K562 (cell line): ENCODE measurements around the gene GATAD2B. TPM values are rescaled to one million over a fixed set of nuclear protein-coding genes. Genes with fewer than 3 reads are reported as not detected.

ENCODE experiments used
- ATAC-seq: fragments of 200-7000 bp; cut with Tn5 transposase; 3 replicates; pipeline ENCODE4 v1.9.1; 2020; ENCODE audit warnings: moderate library complexity
- BruUV-seq: library from RNA; stranded (reverse); fragments of 400-500 nt; replicated peaks from 2 replicates; lab custom pipeline; 2021; lab: Mats Ljungman, UMichigan
- CTCF ChIA-PET: fragments of 300-600 bp; formaldehyde crosslinking; extraction: SDS; loops from one replicate; lab custom pipeline; 2021; ENCODE audit warnings: low intra/inter-chr PET ratio; lab: Yijun Ruan, JAX
- POLR2A ChIA-PET: fragments of 300-600, 350-650 bp; sonication (Branson Sonifier 250); formaldehyde crosslinking; extraction: SDS; loops from one replicate; lab custom pipeline; 2021; ENCODE audit warnings: antibody characterized with exemption, inconsistent platforms; lab: Yijun Ruan, JAX
- DNase-seq, 4 experiments: peaks; one replicate each; pipeline versions ENCODE4 v3.0.0 to v3.0.0-alpha.2; 2011 to 2018; ENCODE audit warnings: low spot score in 3 of 4, mixed read lengths in 3 of 4; ENCODE audit errors: extremely low read depth in 1 of 4
- FAIRE-seq: peaks from 2 replicates; lab custom pipeline; 2011; peaks lifted over from hg19 to GRCh38; lab: Jason Lieb, UNC
- H2AFZ ChIP-seq: 2 replicates; pipeline ENCODE4 v1.6.0; 2011; ENCODE audit warnings: low read depth, low read length, control low read depth, inconsistent platforms
- H3K27ac ChIP-seq: fragments of 200-600 bp; 3 replicates; pipeline ENCODE4 v1.8.0; 2011; ENCODE audit warnings: low read depth, mild to moderate bottlenecking, control low read depth, inconsistent platforms, low read length, moderate library complexity, mixed read lengths; ENCODE audit errors: extremely low read depth
- H3K27me3 ChIP-seq, 2 experiments: fragments of 300-600 bp in 1 of 2; 2 replicates in 1 of 2; 3 replicates in 1 of 2; pipeline versions ENCODE4 v1.6.0 to v1.8.0; 2011; ENCODE audit warnings: inconsistent platforms in 2 of 2, low read length in 2 of 2, mild to moderate bottlenecking in 1 of 2, mixed read lengths in 1 of 2, moderate library complexity in 1 of 2; ENCODE audit not compliant: control insufficient read depth in 2 of 2, insufficient read depth in 2 of 2
- H3K36me3 ChIP-seq: fragments of 300-600 bp; 3 replicates; pipeline ENCODE4 v1.8.0; 2011; ENCODE audit warnings: mild to moderate bottlenecking, low read length, inconsistent platforms; ENCODE audit not compliant: control insufficient read depth, insufficient read depth
- H3K4me1 ChIP-seq, 2 experiments: fragments of 200-600 bp in 1 of 2; replicated peaks in 1 of 2; 2 replicates in 1 of 2; 3 replicates in 1 of 2; pipeline versions ENCODE4 v1.5.1 to v1.8.0; 2011; ENCODE audit warnings: inconsistent platforms in 2 of 2, low read length in 2 of 2, mild to moderate bottlenecking in 1 of 2, mixed read lengths in 1 of 2, moderate library complexity in 1 of 2; ENCODE audit not compliant: control insufficient read depth in 2 of 2, insufficient read depth in 2 of 2
- H3K4me2 ChIP-seq: 2 replicates; pipeline ENCODE4 v1.6.1; 2011; ENCODE audit warnings: low read length, control low read depth, inconsistent platforms, mixed read lengths; ENCODE audit not compliant: insufficient read depth
- H3K4me3 ChIP-seq: fragments of 200-600 bp; sonication (generic), shearing (Covaris generic); 2 replicates; pipeline ENCODE4 v1.5.1; 2016; ENCODE audit warnings: control low read depth, inconsistent platforms
- H3K79me2 ChIP-seq: fragments of 200-600 bp; 3 replicates; pipeline ENCODE4 v1.8.0; 2011; ENCODE audit warnings: low read length, inconsistent platforms; ENCODE audit not compliant: control insufficient read depth, insufficient read depth
- H3K9ac ChIP-seq, 2 experiments: 2 replicates each; pipeline versions ENCODE4 v1.6.0 to v1.6.1; 2011; ENCODE audit warnings: low read depth in 2 of 2, low read length in 2 of 2, control low read depth in 1 of 2, inconsistent platforms in 1 of 2, mild to moderate bottlenecking in 1 of 2, mixed read lengths in 1 of 2; ENCODE audit not compliant: insufficient read depth in 1 of 2
- H3K9me1 ChIP-seq: one replicate; pipeline ENCODE4 v1.6.0; 2011; ENCODE audit warnings: inconsistent platforms, mild to moderate bottlenecking, low read length, moderate library complexity; ENCODE audit not compliant: control insufficient read depth, insufficient read depth
- H3K9me3 ChIP-seq: replicated peaks from 2 replicates; pipeline ENCODE4 v1.5.1; 2011; ENCODE audit warnings: low read depth, low read length, inconsistent platforms; ENCODE audit not compliant: control insufficient read depth, insufficient read depth
- H4K20me1 ChIP-seq: replicated peaks from 2 replicates; pipeline ENCODE4 v1.6.1; 2011; ENCODE audit warnings: low read length, inconsistent platforms, mixed read lengths; ENCODE audit not compliant: control insufficient read depth, insufficient read depth
- NFXL1 ChIP-seq: fragments of 450-650 bp; formaldehyde crosslinking; IDR thresholded peaks from 2 replicates; pipeline ENCODE4 v1.4.0; 2021; ENCODE audit warnings: mild to moderate bottlenecking
- POLR2G ChIP-seq: fragments of 200-400 bp; formaldehyde crosslinking; IDR thresholded peaks from 2 replicates; pipeline ENCODE4 v1.6.1; 2017; ENCODE audit warnings: low read depth, mild to moderate bottlenecking, antibody characterized with exemption, low read length, moderate library complexity
- PTBP1 ChIP-seq: fragments of 200-400 bp; formaldehyde crosslinking; IDR thresholded peaks from 2 replicates; pipeline ENCODE4 v1.6.1; 2017; ENCODE audit warnings: low read depth, low read length
- RBFOX2 ChIP-seq: fragments of 200-400 bp; formaldehyde crosslinking; IDR thresholded peaks from 2 replicates; pipeline ENCODE4 v1.6.1; 2017; ENCODE audit warnings: low read depth, mild to moderate bottlenecking, low read length, moderate library complexity
- RBM14 ChIP-seq: fragments of 200-400 bp; formaldehyde crosslinking; IDR thresholded peaks from 2 replicates; pipeline ENCODE4 v1.6.1; 2018; ENCODE audit warnings: low read depth, mild to moderate bottlenecking, low read length, moderate library complexity, borderline replicate concordance; ENCODE audit not compliant: insufficient read depth
- SRSF3 ChIP-seq: fragments of 200-400 bp; formaldehyde crosslinking; IDR thresholded peaks from 2 replicates; pipeline ENCODE4 v1.6.1; 2016; ENCODE audit warnings: mild to moderate bottlenecking, low read length, moderate library complexity; ENCODE audit not compliant: insufficient read depth
- WGBS: fragments of 100-300 bp; shearing (Covaris generic); methylation state at CpG from one replicate; pipeline ENCODE4 v1.1.6; 2016; ENCODE audit warnings: low coverage, mixed read lengths; ENCODE audit not compliant: insufficient coverage; ENCODE audit errors: missing lambda C conversion rate; 5-methylcytosine and 5-hydroxymethylcytosine counted together
- in situ Hi-C: fragments of 300-500 bp; cut with MboI; formaldehyde crosslinking; loops from 4 replicates; pipeline ENCODE4 v1.15.0; 2018; ENCODE audit warnings: inconsistent platforms, mixed read lengths
- intact Hi-C: fragments of 100-400 bp; cut with micrococcal nuclease; formaldehyde crosslinking; loops from 2 replicates; pipeline ENCODE4 v1.14.2; 2022
- polyA plus RNA-seq, 8 experiments: library from polyadenylated mRNA; depleted of rRNA in 4 of 8; stranded (reverse) in 5 of 8; unstranded in 3 of 8; fragments of >200 nt; fragmentation: Nextera tagmentation in 2 of 8; fragmentation: Illumina TruSeq in 1 of 8; extraction: Ambion mirVana in 2 of 8; extraction: Trizol in 1 of 8; gene quantifications; 2 replicates each; pipeline versions ENCODE4 v1.2.1 to v1.2.3, GENCODE V29; 2011 to 2014; ENCODE audit warnings: inconsistent platforms in 1 of 8, missing spikeins in 1 of 8
- total RNA-seq, 7 experiments: library from RNA; depleted of rRNA in 6 of 7; stranded (reverse); fragments of >200 nt in 6 of 7; fragmentation: Illumina TruSeq in 2 of 7; extraction: Trizol in 2 of 7; gene quantifications; 2 replicates each; pipeline versions ENCODE4 v1.2.1 to v1.2.3, GENCODE V29; 2011 to 2021; ENCODE audit warnings: low replicate concordance in 1 of 7
- TF ChIP-seq, protein P1 (sequence below): sonication (generic); formaldehyde crosslinking; IDR thresholded peaks from 2 replicates; pipeline ENCODE4 v1.8.1; 2023; ENCODE audit warnings: mild to moderate bottlenecking, missing genetic modification reagents
- TF ChIP-seq, protein P2 (sequence below): fragments of 450-650 bp; IDR thresholded peaks from 2 replicates; pipeline ENCODE4 v1.6.1; 2018; ENCODE audit not compliant: partially characterized antibody

The GATAD2B gene
- total and polyA plus RNA-seq, 9 of the 15 experiments (the other 6 are each of a cell fraction or from before 2014, with no cell fraction given) = 1.5 to 40.2 (median 4.9) TPM

DNA sequence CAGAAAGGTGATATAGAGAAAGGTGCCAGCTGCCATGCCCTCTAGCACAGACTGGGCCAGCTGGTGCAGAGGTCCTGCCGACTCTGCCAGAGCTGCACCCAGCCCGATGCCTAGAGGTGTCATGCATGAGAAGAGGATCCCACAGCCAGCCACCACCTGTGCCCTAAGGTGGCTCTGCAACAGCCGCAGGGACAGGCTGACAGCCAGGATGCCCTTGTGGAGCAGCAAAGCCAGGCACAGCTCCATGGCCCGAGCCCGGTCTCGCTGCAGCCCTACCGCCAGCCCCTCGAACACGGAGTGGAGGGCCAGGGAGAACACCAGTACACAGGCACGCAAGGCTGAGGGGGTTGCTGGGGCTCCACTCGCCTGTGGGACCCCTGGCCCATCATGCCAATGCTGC is 37.4 kb upstream of the GATAD2B start:
- intact Hi-C loops = no loop called here
- FAIRE-seq (no peak), ATAC-seq (no peak), DNase-seq (no peak)
- Histone ChIP-seq H3K79me2 (peaks cover 69% of the 10 kb centered on the region), H3K4me3 (no peak overlapping the region), H3K4me1 (peaks cover 30 to 37% of the 10 kb centered on the region in 2 experiments), H2AFZ (no peak overlapping the region), H4K20me1 (peaks cover 9% of the 10 kb centered on the region; the same call in 1 of the 2 replicates), H3K9ac (peak overlapping the region in 1 of 2 experiments; percentile 46; a peak in 1 of 4 replicates), H3K27me3 (no peaks in the 10 kb centered on the region), H3K27ac (no peak overlapping the region), H3K4me2 (no peak overlapping the region; the same call in 1 of the 2 replicates), H3K36me3 (peaks cover 28% of the 10 kb centered on the region; the same call in 2 of the 3 replicates), H3K9me1 (no peaks in the 10 kb centered on the region)
- in situ Hi-C loops = no loop called here
- POLR2A ChIA-PET = interaction anchor here (1.1 to 4.9 kb wide), 6 partner anchors 13 to 37 kb away, joined by 4 to 39 read pairs (median 10); partner anchors contain the start of genes DENND4B, GATAD2B, JTB and RPS27
- CTCF ChIA-PET = no interaction called here
- no TSS peak for BruUV-seq
- WGBS = 89% methylated on average over 11 of the region's 11 CpGs
- 0 out of 2 replicates have a peak, but pooled peaks have one; percentile 21 for TF ChIP-seq POLR2G
- no peak for TF ChIP-seq RBM14
- TF ChIP-seq RBFOX2 = peak; percentile 38
- TF ChIP-seq, all 486 proteins: peak for 2
- no peaks in the 10 kb centered on the region for H3K9me3 ChIP-seq

DNA sequence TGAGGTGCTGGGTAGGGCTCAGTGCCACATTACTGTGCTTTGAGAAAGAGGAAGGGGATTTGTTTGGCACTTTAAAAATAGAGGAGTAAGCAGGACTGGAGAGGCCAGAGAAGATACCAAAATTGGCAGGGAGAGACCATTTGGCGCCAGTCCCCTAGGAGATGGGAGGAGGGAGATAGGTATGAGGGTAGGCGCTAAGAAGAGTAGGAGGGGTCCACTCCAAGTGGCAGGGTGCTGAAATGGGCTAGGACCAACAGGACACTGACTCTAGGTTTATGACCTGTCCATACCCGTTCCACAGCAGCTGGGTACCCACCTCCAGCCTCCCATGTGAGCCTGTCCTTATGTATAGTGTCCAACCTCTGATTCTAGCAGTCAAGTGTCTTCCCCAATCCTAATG is 36.7 kb upstream of the GATAD2B start:
- in situ Hi-C loops (no loop called here), intact Hi-C loops (no loop called here)
- POLR2A ChIA-PET = interaction anchor here (1.1 to 4.9 kb wide), 7 partner anchors 8 to 36 kb away, joined by 3 to 39 read pairs (median 12); partner anchors contain the start of genes CREB3L4, DENND4B, GATAD2B and RPS27
- Histone ChIP-seq H3K4me2 (no peak overlapping the region), H3K4me1 (peaks cover 30 to 33% of the 10 kb centered on the region in 2 experiments), H3K36me3 (peaks cover 32% of the 10 kb centered on the region; the same call in 2 of the 3 replicates), H3K4me3 (no peak overlapping the region), H3K9ac (no peak overlapping the region), H4K20me1 (peaks cover 9% of the 10 kb centered on the region; the same call in 1 of the 2 replicates), H3K27me3 (no peaks in the 10 kb centered on the region), H2AFZ (no peak overlapping the region), H3K9me3 (no peaks in the 10 kb centered on the region), H3K79me2 (peaks cover 70% of the 10 kb centered on the region), H3K9me1 (no peaks in the 10 kb centered on the region), H3K27ac (peak overlapping the region; percentile 55; the same call in 2 of the 3 replicates)
- ATAC-seq (no peak), FAIRE-seq (no peak), DNase-seq (no peak)
- no TSS peak for BruUV-seq
- 77% methylated on average over 3 of the region's 3 CpGs for WGBS
- CTCF ChIA-PET = no interaction called here
- no peak for TF ChIP-seq SRSF3
- TF ChIP-seq, protein P1, sequence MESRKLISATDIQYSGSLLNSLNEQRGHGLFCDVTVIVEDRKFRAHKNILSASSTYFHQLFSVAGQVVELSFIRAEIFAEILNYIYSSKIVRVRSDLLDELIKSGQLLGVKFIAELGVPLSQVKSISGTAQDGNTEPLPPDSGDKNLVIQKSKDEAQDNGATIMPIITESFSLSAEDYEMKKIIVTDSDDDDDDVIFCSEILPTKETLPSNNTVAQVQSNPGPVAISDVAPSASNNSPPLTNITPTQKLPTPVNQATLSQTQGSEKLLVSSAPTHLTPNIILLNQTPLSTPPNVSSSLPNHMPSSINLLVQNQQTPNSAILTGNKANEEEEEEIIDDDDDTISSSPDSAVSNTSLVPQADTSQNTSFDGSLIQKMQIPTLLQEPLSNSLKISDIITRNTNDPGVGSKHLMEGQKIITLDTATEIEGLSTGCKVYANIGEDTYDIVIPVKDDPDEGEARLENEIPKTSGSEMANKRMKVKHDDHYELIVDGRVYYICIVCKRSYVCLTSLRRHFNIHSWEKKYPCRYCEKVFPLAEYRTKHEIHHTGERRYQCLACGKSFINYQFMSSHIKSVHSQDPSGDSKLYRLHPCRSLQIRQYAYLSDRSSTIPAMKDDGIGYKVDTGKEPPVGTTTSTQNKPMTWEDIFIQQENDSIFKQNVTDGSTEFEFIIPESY (CRISPR knock-in tag) = peak; percentile 65; the same call in 1 of the 2 replicates
- TF ChIP-seq NFXL1 (CRISPR knock-in tag) = no peak
- TF ChIP-seq, protein P2, sequence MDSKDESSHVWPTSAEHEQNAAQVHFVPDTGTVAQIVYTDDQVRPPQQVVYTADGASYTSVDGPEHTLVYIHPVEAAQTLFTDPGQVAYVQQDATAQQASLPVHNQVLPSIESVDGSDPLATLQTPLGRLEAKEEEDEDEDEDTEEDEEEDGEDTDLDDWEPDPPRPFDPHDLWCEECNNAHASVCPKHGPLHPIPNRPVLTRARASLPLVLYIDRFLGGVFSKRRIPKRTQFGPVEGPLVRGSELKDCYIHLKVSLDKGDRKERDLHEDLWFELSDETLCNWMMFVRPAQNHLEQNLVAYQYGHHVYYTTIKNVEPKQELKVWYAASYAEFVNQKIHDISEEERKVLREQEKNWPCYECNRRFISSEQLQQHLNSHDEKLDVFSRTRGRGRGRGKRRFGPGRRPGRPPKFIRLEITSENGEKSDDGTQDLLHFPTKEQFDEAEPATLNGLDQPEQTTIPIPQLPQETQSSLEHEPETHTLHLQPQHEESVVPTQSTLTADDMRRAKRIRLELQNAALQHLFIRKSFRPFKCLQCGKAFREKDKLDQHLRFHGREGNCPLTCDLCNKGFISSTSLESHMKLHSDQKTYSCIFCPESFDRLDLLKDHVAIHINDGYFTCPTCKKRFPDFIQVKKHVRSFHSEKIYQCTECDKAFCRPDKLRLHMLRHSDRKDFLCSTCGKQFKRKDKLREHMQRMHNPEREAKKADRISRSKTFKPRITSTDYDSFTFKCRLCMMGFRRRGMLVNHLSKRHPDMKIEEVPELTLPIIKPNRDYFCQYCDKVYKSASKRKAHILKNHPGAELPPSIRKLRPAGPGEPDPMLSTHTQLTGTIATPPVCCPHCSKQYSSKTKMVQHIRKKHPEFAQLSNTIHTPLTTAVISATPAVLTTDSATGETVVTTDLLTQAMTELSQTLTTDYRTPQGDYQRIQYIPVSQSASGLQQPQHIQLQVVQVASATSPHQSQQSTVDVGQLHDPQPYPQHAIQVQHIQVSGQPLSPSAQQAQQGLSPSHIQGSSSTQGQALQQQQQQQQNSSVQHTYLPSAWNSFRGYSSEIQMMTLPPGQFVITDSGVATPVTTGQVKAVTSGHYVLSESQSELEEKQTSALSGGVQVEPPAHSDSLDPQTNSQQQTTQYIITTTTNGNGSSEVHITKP = peak; percentile 89
- TF ChIP-seq PTBP1 = no peak
